H1 (cell line): Measurements from ENCODE around the gene GTSE1. TPM values are rescaled to one million over a fixed set of nuclear protein-coding genes. Genes with fewer than 3 reads are reported as not detected.

Experiments used
- CTCF ChIA-PET: fragments of 300-600 bp; sonication (Branson Sonifier 250); formaldehyde crosslinking; loops from one replicate; lab custom pipeline; 2021; ENCODE audit not compliant: partially characterized antibody; lab: Charles Lee
- POLR2A ChIA-PET: fragments of 300-600 bp; sonication (Branson Sonifier 250); formaldehyde crosslinking; loops from one replicate; lab custom pipeline; 2021; ENCODE audit warnings: inconsistent platforms; ENCODE audit not compliant: partially characterized antibody; lab: Charles Lee
- DNase-seq, 2 experiments: peaks; one replicate each; pipeline versions ENCODE4 v3.0.0 to v3.0.0-alpha.2; 2010 to 2022; ENCODE audit warnings: low spot score in 2 of 2, low read depth in 1 of 2, mixed read lengths in 1 of 2
- FAIRE-seq: peaks from 2 replicates; lab custom pipeline; 2011; peaks lifted over from hg19 to GRCh38; lab: Jason Lieb, UNC
- H2AFZ ChIP-seq: 2 replicates; pipeline ENCODE4 v1.8.1; 2012; ENCODE audit warnings: low read length, inconsistent platforms
- H2AK5ac ChIP-seq: 2 replicates; pipeline ENCODE4 v1.6.1; 2013; ENCODE audit warnings: low read depth, low read length
- H2BK120ac ChIP-seq: replicated peaks from 2 replicates; pipeline ENCODE3; 2013; ENCODE audit warnings: low read depth, low read length, inconsistent platforms
- H2BK12ac ChIP-seq: 2 replicates; pipeline ENCODE4 v1.6.1; 2013; ENCODE audit warnings: low read depth, low read length
- H2BK15ac ChIP-seq: 2 replicates; pipeline ENCODE4 v1.6.1; 2013; ENCODE audit warnings: low read length
- H2BK20ac ChIP-seq: 2 replicates; pipeline ENCODE4 v1.6.1; 2013; ENCODE audit warnings: low read length
- H2BK5ac ChIP-seq: 2 replicates; pipeline ENCODE4 v1.6.1; 2013; ENCODE audit warnings: low read depth, low read length
- H3K14ac ChIP-seq: 2 replicates; pipeline ENCODE4 v1.6.1; 2013; ENCODE audit warnings: inconsistent platforms; ENCODE audit not compliant: insufficient read length
- H3K18ac ChIP-seq: 2 replicates; pipeline ENCODE4 v1.6.1; 2013; ENCODE audit warnings: low read length; ENCODE audit errors: extremely low read depth
- H3K23ac ChIP-seq: 2 replicates; pipeline ENCODE4 v1.6.1; 2013; ENCODE audit warnings: inconsistent platforms; ENCODE audit not compliant: insufficient read length
- H3K23me2 ChIP-seq: 2 replicates; pipeline ENCODE4 v1.6.1; 2013; ENCODE audit warnings: low read depth, low read length
- H3K27ac ChIP-seq: 2 replicates; pipeline ENCODE4 v1.6.1; 2011; ENCODE audit warnings: low read depth, low read length, inconsistent platforms
- H3K27me3 ChIP-seq, 4 experiments: replicated peaks in 1 of 4; 1 replicate in 1 of 4; 2 replicates in 3 of 4; pipeline versions ENCODE4 v1.6.1 to v1.8.1; 2011 to 2013; ENCODE audit warnings: low read length in 3 of 4, mild to moderate bottlenecking in 3 of 4, inconsistent platforms in 2 of 4, mixed read lengths in 2 of 4, moderate library complexity in 1 of 4; ENCODE audit not compliant: control insufficient read depth in 3 of 4, insufficient read depth in 3 of 4; ENCODE audit errors: extremely low read depth in 1 of 4
- H3K36me3 ChIP-seq, 4 experiments: 2 replicates each; pipeline versions ENCODE4 v1.6.1 to v1.8.1; 2011 to 2013; ENCODE audit warnings: mild to moderate bottlenecking in 4 of 4, low read length in 3 of 4, moderate library complexity in 2 of 4, control low read depth in 1 of 4, inconsistent platforms in 1 of 4; ENCODE audit not compliant: insufficient read depth in 4 of 4, control insufficient read depth in 2 of 4
- H3K4ac ChIP-seq: replicated peaks from 2 replicates; pipeline ENCODE3; 2013; ENCODE audit warnings: low read length, low read depth, mixed read lengths, inconsistent platforms; ENCODE audit not compliant: insufficient read length
- H3K4me1 ChIP-seq, 4 experiments: replicated peaks in 1 of 4; 1 replicate in 1 of 4; 2 replicates in 3 of 4; pipeline versions ENCODE4 v1.6.1 to v1.8.1; 2011 to 2013; ENCODE audit warnings: low read length in 3 of 4, inconsistent platforms in 2 of 4, mixed read lengths in 1 of 4; ENCODE audit not compliant: insufficient read depth in 4 of 4, control insufficient read depth in 3 of 4
- H3K4me2 ChIP-seq, 2 experiments: 2 replicates each; pipeline versions ENCODE4 v1.6.1 to v1.8.1; 2011 to 2013; ENCODE audit warnings: low read depth in 2 of 2, low read length in 2 of 2, control low read depth in 1 of 2, inconsistent platforms in 1 of 2, mild to moderate bottlenecking in 1 of 2; ENCODE audit not compliant: insufficient read depth in 1 of 2
- H3K4me3 ChIP-seq, 4 experiments: fragments of 200-600, 300-600 bp in 1 of 4; sonication (generic), shearing (Covaris generic), sonication (Bioruptor Twin) in 1 of 4; 2 replicates each; pipeline versions ENCODE4 v1.5.1 to v1.8.1; 2011 to 2016; ENCODE audit warnings: low read length in 4 of 4, low read depth in 3 of 4, control low read depth in 2 of 4, inconsistent platforms in 2 of 4, mild to moderate bottlenecking in 2 of 4, mixed read lengths in 1 of 4, moderate library complexity in 1 of 4; ENCODE audit not compliant: insufficient read depth in 2 of 4; ENCODE audit errors: extremely low read depth in 1 of 4
- H3K56ac ChIP-seq: replicated peaks from 2 replicates; pipeline ENCODE3; 2013; ENCODE audit warnings: low read depth, mild to moderate bottlenecking, mixed read lengths, low read length, inconsistent platforms; ENCODE audit not compliant: insufficient read length
- H3K79me1 ChIP-seq: 2 replicates; pipeline ENCODE4 v1.6.1; 2013; ENCODE audit warnings: low read depth, low read length, control low read depth
- H3K79me2 ChIP-seq, 2 experiments: 2 replicates each; pipeline versions ENCODE4 v1.6.1 to v1.8.1; 2012 to 2013; ENCODE audit warnings: low read length in 2 of 2, mild to moderate bottlenecking in 2 of 2, inconsistent platforms in 1 of 2; ENCODE audit not compliant: insufficient read depth in 2 of 2, control insufficient read depth in 1 of 2
- H3K9ac ChIP-seq, 4 experiments: replicated peaks in 1 of 4; 1 replicate in 1 of 4; 2 replicates in 3 of 4; pipeline versions ENCODE4 v1.6.1 to v1.8.1; 2011 to 2013; ENCODE audit warnings: low read depth in 3 of 4, low read length in 3 of 4, control low read depth in 2 of 4, mild to moderate bottlenecking in 2 of 4, moderate library complexity in 2 of 4, inconsistent platforms in 1 of 4; ENCODE audit errors: extremely low read depth in 1 of 4
- H3K9me3 ChIP-seq, 2 experiments: 2 replicates each; pipeline versions ENCODE4 v1.6.1 to v1.8.1; 2012 to 2013; ENCODE audit warnings: mild to moderate bottlenecking in 2 of 2, moderate library complexity in 2 of 2, control low read depth in 1 of 2, inconsistent platforms in 1 of 2, low read depth in 1 of 2, low read length in 1 of 2, mixed read lengths in 1 of 2; ENCODE audit not compliant: insufficient read depth in 2 of 2
- H4K20me1 ChIP-seq, 2 experiments: replicated peaks in 1 of 2; 2 replicates each; pipeline versions ENCODE3 to v1.8.1; 2011 to 2013; ENCODE audit warnings: inconsistent platforms in 2 of 2, low read length in 2 of 2, mild to moderate bottlenecking in 1 of 2; ENCODE audit not compliant: insufficient read depth in 2 of 2, control insufficient read depth in 1 of 2
- H4K5ac ChIP-seq: 2 replicates; pipeline ENCODE4 v1.6.1; 2013; ENCODE audit warnings: low read length, low read depth, mixed read lengths, inconsistent platforms; ENCODE audit not compliant: insufficient read length
- H4K8ac ChIP-seq: 2 replicates; pipeline ENCODE4 v1.8.0; 2013; ENCODE audit warnings: mild to moderate bottlenecking, moderate library complexity, low read length, inconsistent platforms; ENCODE audit not compliant: insufficient read depth; ENCODE audit errors: extremely low read depth
- H4K91ac ChIP-seq: replicated peaks from 2 replicates; pipeline ENCODE3; 2013; ENCODE audit warnings: low read length, mixed read lengths, inconsistent platforms; ENCODE audit not compliant: insufficient read length
- BCL11A ChIP-seq, 2 experiments: IDR thresholded peaks; one replicate each; pipeline ENCODE4 v1.6.1; 2011; ENCODE audit warnings: low read depth in 2 of 2, low read length in 2 of 2, mild to moderate bottlenecking in 2 of 2
- CHD1 ChIP-seq: IDR thresholded peaks from 2 replicates; pipeline ENCODE4 v1.6.1; 2012; ENCODE audit warnings: low read depth, low read length, improper control_type of control experiment
- CREB1 ChIP-seq: IDR thresholded peaks from 2 replicates; pipeline ENCODE4 v1.6.1; 2012; ENCODE audit warnings: inconsistent platforms
- CTBP2 ChIP-seq: IDR thresholded peaks from 2 replicates; pipeline ENCODE4 v1.7.0; 2011; ENCODE audit warnings: borderline replicate concordance, mild to moderate bottlenecking, moderate library complexity, mixed read lengths, low read length; ENCODE audit not compliant: insufficient read depth, insufficient read length
- CTCF ChIP-seq, 3 experiments: IDR thresholded peaks; 1 replicate in 2 of 3; 2 replicates in 1 of 3; pipeline versions ENCODE4 v1.5.1 to v1.6.1; 2011; ENCODE audit warnings: low read length in 3 of 3, mild to moderate bottlenecking in 3 of 3, inconsistent platforms in 2 of 3, low read depth in 1 of 3, moderate library complexity in 1 of 3; ENCODE audit not compliant: insufficient read depth in 1 of 3; ENCODE audit errors: control extremely low read depth in 1 of 3
- FOSL1 ChIP-seq: IDR thresholded peaks from 2 replicates; pipeline ENCODE4 v1.6.1; 2011; ENCODE audit warnings: mild to moderate bottlenecking, low read depth, low read length, moderate library complexity; ENCODE audit not compliant: insufficient read depth
- MAFK ChIP-seq: IDR thresholded peaks from 2 replicates; pipeline ENCODE4 v1.6.1; 2012; ENCODE audit warnings: low read depth, mild to moderate bottlenecking, improper control_type of control experiment, low read length
- POU5F1 ChIP-seq: IDR thresholded peaks from 2 replicates; pipeline ENCODE4 v1.6.1; 2011; ENCODE audit warnings: low read depth, mild to moderate bottlenecking, low read length, moderate library complexity
- RBBP5 ChIP-seq: IDR thresholded peaks from 2 replicates; pipeline ENCODE4 v1.7.1; 2012; ENCODE audit warnings: low read depth, mild to moderate bottlenecking, inconsistent platforms, low read length, moderate library complexity, borderline replicate concordance
- SP1 ChIP-seq: IDR thresholded peaks from 2 replicates; pipeline ENCODE4 v1.6.1; 2011; ENCODE audit warnings: low read depth, low read length
- USF2 ChIP-seq: IDR thresholded peaks from 2 replicates; pipeline ENCODE4 v1.6.1; 2011; ENCODE audit warnings: low read length, improper control_type of control experiment
- WGBS, 2 experiments: shearing (Covaris generic) in 1 of 2; methylation state at CpG; one replicate each; pipeline versions ENCODE4 v1.1.6 to v1.1.7; 2013 to 2015; ENCODE audit warnings: low lambda C conversion rate in 2 of 2, mixed read lengths in 2 of 2, inconsistent platforms in 1 of 2, low coverage in 1 of 2, missing lambda C conversion rate in 1 of 2; ENCODE audit not compliant: insufficient replicate concordance in 2 of 2, insufficient coverage in 1 of 2, insufficient read length in 1 of 2; ENCODE audit errors: extremely low coverage in 1 of 2, missing lambda C conversion rate in 1 of 2; 5-methylcytosine and 5-hydroxymethylcytosine counted together
- polyA plus RNA-seq, 7 experiments: library from polyadenylated mRNA; depleted of rRNA in 3 of 7; stranded (reverse) in 5 of 7; unstranded in 2 of 7; fragments of >200 nt in 5 of 7; fragments of 200-250 nt in 2 of 7; gene quantifications; 1 replicate in 5 of 7; 2 replicates in 1 of 7; 4 replicates in 1 of 7; pipeline versions ENCODE4 v1.2.1 to v1.2.3, GENCODE V29; 2011 to 2013; ENCODE audit warnings: missing spikeins in 2 of 7, mixed read lengths in 2 of 7
- total RNA-seq: library from RNA; stranded (reverse); fragmentation: NEBNext Ultra II Directional; extraction: Animal tissue kit (Norgen Biotek cat#: 25700); gene quantifications from 2 replicates; pipeline ENCODE4 v1.2.1, GENCODE V29; 2021

Gene GTSE1
- total and polyA plus RNA-seq, 2 of the 8 experiments (the other 6 are each of a cell fraction or from before 2014, with no cell fraction given), result 17.5 to 38.6 TPM

GRCh38 chr22:46328797-46329196, 32.1 kb downstream of the GTSE1 start:
- Histone ChIP-seq H3K4ac (no peak overlapping the region), H2BK120ac (no peak overlapping the region), H3K36me3 (peaks cover 18 to 44% (median 26%) of the 10 kb centered on the region in 4 experiments), H4K91ac (no peak overlapping the region), H3K27ac (no peak overlapping the region), H3K56ac (no peak overlapping the region), H2BK5ac (no peak overlapping the region), H3K4me1 (no peaks in the 10 kb centered on the region), H3K4me3 (no peak overlapping the region), H3K79me2 (no peaks in the 10 kb centered on the region), H3K27me3 (no peaks in the 10 kb centered on the region), H3K23me2 (no peaks in the 10 kb centered on the region), H2BK12ac (no peak overlapping the region), H3K14ac (no peak overlapping the region), H3K9me3 (no peaks in the 10 kb centered on the region), H3K79me1 (no peaks in the 10 kb centered on the region), H2BK20ac (no peak overlapping the region), H2BK15ac (no peak overlapping the region), H3K4me2 (no peak overlapping the region), H3K23ac (no peak overlapping the region), H2AK5ac (no peak overlapping the region), H4K8ac (no peak overlapping the region; the same call in 1 of the 2 replicates), H3K18ac (no peak overlapping the region), H2AFZ (no peak overlapping the region), H4K5ac (no peak overlapping the region), H3K9ac (no peak overlapping the region), H4K20me1 (peaks cover 1 to 3% of the 10 kb centered on the region in 2 experiments)
- 92% methylated on average over 11 of the region's 11 CpGs; no CpG with 5 or more reads in 1 of the 2 experiments for WGBS, 2 experiments
- FAIRE-seq (no peak), DNase-seq (no peak)
- ChIA-PET POLR2A (interaction anchor here (1.1 kb wide), 1 partner anchor 21 kb away, joined by 3 read pairs; no protein-coding TSS in a partner anchor), CTCF (interaction anchor here (0.7 to 2.5 kb wide), 3 partner anchors 39 to 323 kb away, joined by 3 to 6 read pairs (median 5); no protein-coding TSS in a partner anchor)
- no peak for TF ChIP-seq MAFK
- TF ChIP-seq FOSL1, result no peak
- no peak for TF ChIP-seq CTCF (IDR thresholded peaks at IDR 0.05; ENCODE audit: control extremely low read depth in 1 of 3, insufficient read depth in 1 of 3, low read depth in 1 of 3, low read length in 3 of 3)
- no peak for TF ChIP-seq CHD1
- TF ChIP-seq BCL11A (IDR thresholded peaks at IDR 0.05; ENCODE audit: low read depth in 2 of 2, low read length in 2 of 2), result no peak
- TF ChIP-seq CREB1, result no peak
- no peak for TF ChIP-seq USF2
- TF ChIP-seq RBBP5, result no peak
- no peak for TF ChIP-seq POU5F1
- no peak for TF ChIP-seq CTBP2
- TF ChIP-seq SP1, result no peak
